ENCODE data around the gene CASS4.

CASS4 gene

DNA sequence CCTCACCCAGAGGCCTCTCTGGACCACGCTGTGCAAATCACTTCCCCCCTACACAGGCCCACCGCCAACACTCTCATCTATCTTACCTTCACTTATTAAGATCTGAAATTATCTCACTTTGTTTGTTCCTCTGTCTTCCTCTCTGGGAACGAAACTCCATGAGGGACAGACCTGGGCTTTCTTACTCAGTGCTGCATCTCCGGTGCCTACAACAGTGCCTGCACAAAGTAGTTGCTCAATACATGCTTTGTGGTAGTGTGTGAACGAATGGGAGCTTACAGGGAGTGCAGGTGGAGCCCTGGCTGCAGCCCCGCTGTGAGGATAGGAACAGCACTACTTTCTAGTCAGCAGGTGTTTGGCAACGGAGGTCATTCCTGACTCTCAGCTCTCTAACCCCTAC, 5.3 kb downstream of the CASS4 start:
- Histone ChIP-seq H3K27me3 (no peaks in the 10 kb centered on the region), H3K9me3 (no peaks in the 10 kb centered on the region), H3K36me3 (peaks cover under 1% of the 10 kb centered on the region; the same call in 1 of the 2 replicates), H3K4me1 (no peaks in the 10 kb centered on the region), H3K4me3 (ENCODE audit: low read depth, low read length) (no peak overlapping the region)
- TF ChIP-seq, protein P1, sequence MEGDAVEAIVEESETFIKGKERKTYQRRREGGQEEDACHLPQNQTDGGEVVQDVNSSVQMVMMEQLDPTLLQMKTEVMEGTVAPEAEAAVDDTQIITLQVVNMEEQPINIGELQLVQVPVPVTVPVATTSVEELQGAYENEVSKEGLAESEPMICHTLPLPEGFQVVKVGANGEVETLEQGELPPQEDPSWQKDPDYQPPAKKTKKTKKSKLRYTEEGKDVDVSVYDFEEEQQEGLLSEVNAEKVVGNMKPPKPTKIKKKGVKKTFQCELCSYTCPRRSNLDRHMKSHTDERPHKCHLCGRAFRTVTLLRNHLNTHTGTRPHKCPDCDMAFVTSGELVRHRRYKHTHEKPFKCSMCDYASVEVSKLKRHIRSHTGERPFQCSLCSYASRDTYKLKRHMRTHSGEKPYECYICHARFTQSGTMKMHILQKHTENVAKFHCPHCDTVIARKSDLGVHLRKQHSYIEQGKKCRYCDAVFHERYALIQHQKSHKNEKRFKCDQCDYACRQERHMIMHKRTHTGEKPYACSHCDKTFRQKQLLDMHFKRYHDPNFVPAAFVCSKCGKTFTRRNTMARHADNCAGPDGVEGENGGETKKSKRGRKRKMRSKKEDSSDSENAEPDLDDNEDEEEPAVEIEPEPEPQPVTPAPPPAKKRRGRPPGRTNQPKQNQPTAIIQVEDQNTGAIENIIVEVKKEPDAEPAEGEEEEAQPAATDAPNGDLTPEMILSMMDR (IDR thresholded peaks at IDR 0.05; ENCODE audit: low read depth, low read length) = no peak
- no peak for DNase-seq

DNA sequence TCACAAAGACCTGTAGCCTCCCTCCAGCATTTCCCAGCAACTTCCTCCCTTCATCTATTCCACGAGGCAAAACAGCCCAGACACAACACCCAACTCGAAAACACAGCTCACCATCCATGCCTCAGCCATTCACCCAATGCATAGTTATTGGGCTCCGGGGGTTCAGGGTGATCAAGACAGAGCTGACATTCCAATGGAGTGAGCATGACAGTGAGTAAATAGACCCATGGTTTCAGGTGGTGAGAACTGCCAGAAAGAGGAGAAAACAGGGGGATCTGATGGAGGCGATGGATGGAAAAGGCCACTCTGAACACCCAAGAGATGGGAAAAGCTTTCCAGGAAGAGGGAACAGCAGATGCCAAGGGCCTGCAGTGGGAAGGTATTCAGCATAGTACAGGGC, 5.9 kb downstream of the CASS4 start:
- no peaks in the 10 kb centered on the region for H3K9me3 ChIP-seq
- H3K27me3 ChIP-seq = no peaks in the 10 kb centered on the region
- no peaks in the 10 kb centered on the region for H3K36me3 ChIP-seq
- H3K4me1 ChIP-seq = no peaks in the 10 kb centered on the region
- TF ChIP-seq, protein P1 (IDR thresholded peaks at IDR 0.05; ENCODE audit: low read depth, low read length) = no peak
- no peak for DNase-seq
- H3K4me3 ChIP-seq (ENCODE audit: low read depth, low read length) = no peak overlapping the region

DNA sequence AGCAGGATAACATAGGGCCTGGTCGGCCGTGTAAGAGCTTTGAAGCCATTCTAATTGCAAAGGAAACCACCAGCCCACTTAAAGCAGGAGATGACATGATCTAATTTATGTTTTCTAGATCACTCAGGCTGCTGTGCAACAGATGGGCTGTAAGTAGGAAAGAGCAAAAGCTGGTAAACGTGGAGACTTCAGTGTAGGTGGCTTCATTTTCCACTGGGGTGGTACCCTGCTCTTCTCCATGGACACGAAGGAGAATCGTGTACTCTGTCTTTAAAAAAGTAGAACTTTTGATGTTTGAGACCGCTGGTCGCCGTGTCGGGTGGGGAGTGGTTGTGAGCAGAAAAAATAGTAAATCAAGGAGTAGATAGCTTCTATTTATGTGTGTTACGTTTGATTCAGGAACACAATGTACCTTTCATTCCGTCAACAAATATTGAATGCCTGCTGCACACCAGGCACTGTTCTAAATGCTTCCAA, 6.4 kb downstream of the CASS4 start:
- H3K36me3 ChIP-seq = no peaks in the 10 kb centered on the region
- H3K9me3 ChIP-seq = no peaks in the 10 kb centered on the region
- TF ChIP-seq, protein P1 (IDR thresholded peaks at IDR 0.05; ENCODE audit: low read depth, low read length) = no peak
- H3K4me1 ChIP-seq = no peaks in the 10 kb centered on the region
- no peak overlapping the region for H3K4me3 ChIP-seq (ENCODE audit: low read depth, low read length)
- no peaks in the 10 kb centered on the region for H3K27me3 ChIP-seq
- DNase-seq = no peak

DNA sequence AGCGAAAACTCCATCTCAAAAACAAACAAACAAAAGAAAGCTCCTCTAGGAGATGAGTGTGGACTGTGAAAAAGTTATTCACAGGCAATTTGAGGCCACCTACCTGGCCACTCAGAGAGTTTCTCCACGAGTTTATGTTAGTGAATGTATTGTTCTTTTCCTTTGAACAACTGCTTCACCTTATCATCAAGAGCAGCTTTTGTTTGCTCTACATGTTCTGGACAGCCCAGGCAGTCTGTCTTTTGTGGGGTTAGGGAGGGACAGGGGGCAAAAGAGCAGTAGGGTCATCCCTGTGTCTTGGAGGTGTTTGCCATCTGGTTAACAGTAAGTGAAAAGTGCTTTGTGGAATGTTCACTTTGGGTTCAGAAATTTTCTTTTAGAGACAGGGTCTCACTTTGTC, 8.0 kb downstream of the CASS4 start:
- Histone ChIP-seq H3K4me3 (ENCODE audit: low read depth, low read length) (no peak overlapping the region), H3K9me3 (no peaks in the 10 kb centered on the region), H3K36me3 (no peaks in the 10 kb centered on the region), H3K4me1 (no peaks in the 10 kb centered on the region), H3K27me3 (no peaks in the 10 kb centered on the region)
- DNase-seq = no peak
- TF ChIP-seq, protein P1 (IDR thresholded peaks at IDR 0.05; ENCODE audit: low read depth, low read length) = no peak

DNA sequence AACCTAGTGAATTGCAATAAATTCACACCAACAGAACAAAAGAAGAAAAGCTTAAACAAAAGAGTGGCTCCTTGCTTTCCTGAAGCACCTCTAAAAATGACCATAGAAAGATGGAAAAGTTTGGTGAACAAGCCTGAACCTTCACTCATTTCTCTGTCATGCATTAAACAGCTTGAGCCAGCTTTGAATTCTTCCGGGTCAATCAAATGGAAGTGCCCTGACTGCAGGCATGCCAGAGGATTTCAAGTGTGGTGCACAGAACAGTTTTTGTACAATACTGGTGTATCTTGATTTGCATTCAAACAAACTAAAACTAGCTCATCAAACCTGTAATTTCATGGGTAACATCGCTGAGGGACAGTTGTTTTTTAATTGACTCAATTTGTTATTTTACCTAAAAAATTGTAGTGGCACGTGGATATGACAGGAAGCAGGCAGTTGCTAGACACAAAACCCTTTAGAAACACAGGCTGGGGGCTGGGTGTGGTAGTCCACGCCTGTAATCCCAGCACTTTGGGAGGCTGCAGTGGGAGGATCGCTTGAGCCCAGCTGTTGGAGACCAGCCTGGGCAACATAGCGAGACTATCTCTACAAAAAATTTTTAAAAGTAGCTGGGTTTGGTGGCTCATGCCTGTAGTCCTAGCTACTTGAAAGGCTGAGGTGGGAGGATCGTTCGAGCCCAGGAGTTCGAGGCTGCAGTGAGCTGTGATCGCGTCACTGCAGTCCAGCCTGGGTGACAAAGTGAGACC, 9.1 kb downstream of the CASS4 start:
- TF ChIP-seq, protein P1 (IDR thresholded peaks at IDR 0.05; ENCODE audit: low read depth, low read length) = no peak
- H3K36me3 ChIP-seq = no peaks in the 10 kb centered on the region
- DNase-seq = no peak
- no peaks in the 10 kb centered on the region for H3K27me3 ChIP-seq
- no peaks in the 10 kb centered on the region for H3K4me1 ChIP-seq
- H3K4me3 ChIP-seq (ENCODE audit: low read depth, low read length) = no peak overlapping the region
- H3K9me3 ChIP-seq = no peaks in the 10 kb centered on the region

DNA sequence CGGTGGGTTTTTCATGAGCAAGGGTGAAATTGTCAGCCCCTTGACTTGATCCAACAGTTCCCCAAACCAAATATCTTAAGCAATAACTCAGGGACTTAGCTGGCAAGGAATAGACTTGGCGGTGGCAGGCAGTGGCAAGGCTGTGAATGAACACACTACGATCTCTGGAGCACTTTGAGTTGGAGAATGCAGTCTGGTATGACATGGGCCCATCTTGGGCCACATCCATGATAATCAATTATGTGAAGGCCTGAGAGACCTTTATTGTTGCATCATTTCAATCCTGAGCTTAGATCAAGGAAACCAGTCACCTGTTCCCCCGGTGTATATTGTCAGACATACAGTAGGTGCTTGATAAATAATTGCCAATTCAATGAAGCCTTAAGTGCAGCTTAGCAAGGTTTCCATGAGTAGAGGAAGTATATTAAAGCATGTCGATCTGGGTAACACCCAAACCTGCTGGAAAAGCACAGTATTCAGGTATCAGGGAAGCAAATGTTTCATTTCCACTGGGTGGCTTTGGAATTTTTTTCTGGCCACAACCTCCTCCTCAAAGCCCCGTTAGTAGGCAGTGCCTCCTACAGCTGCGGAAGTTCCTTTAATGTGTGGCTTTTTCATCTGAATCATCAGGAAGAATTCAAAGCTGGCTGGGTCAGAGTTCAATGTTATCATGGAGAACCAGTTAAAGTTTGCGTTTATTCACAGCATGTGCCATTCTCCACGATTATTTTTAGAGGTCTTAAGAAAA, 10.2 kb downstream of the CASS4 start:
- TF ChIP-seq, protein P1 (IDR thresholded peaks at IDR 0.05; ENCODE audit: low read depth, low read length) = no peak
- Histone ChIP-seq H3K27me3 (no peaks in the 10 kb centered on the region), H3K36me3 (no peaks in the 10 kb centered on the region), H3K4me1 (no peaks in the 10 kb centered on the region), H3K4me3 (ENCODE audit: low read depth, low read length) (no peak overlapping the region), H3K9me3 (no peaks in the 10 kb centered on the region)
- DNase-seq = no peak
